ENCODE measurements around the gene TRMT1.

The TRMT1 gene

DNA sequence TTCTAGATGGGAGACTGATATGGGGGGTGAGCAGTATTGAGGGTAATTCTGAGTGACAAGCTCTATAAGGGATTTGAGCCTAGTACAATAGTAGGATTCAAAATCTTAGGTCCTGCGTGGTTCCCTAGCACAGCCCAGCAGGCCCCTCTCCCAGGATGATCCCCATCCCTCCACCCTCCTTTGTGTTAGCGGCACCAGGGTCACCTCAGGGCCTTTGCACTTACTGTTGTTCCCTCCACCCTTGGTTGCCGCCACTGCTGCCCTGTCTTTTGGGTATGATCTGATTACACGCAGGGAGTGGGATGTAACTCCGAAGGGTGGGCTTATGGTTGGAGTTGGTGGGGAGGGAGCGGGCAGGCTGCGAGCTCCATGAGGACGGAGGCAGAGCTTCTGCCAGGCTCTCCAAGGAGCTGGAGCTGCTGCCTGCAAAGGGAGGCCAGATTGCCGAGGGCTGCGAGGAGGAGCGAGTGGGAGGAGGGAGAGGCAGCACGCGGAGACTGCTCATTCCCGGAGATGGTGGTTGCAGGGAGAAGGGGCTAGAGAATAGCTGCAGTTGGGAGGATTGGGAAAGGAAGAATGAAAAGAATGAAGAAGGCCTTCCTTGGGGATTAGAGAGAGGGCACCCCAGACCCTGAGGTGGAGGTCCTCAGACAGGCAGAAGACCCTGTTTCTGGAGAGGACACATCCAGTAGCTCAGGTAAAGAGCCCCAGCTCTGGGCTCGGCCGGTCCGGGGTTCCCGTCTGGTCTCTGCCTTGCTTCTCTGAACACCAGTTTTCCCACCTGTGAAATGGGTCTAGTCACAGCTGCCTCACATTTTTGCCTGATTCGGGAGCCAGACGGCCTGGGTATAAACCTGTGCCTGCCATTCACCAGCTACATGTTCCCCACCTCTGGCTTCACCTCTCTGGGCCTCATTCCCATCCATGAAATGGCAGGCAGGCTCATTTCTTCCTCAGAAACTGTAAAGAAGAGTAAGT is 6.7 kb upstream of the TRMT1 start:
- no peak for DNase-seq

DNA sequence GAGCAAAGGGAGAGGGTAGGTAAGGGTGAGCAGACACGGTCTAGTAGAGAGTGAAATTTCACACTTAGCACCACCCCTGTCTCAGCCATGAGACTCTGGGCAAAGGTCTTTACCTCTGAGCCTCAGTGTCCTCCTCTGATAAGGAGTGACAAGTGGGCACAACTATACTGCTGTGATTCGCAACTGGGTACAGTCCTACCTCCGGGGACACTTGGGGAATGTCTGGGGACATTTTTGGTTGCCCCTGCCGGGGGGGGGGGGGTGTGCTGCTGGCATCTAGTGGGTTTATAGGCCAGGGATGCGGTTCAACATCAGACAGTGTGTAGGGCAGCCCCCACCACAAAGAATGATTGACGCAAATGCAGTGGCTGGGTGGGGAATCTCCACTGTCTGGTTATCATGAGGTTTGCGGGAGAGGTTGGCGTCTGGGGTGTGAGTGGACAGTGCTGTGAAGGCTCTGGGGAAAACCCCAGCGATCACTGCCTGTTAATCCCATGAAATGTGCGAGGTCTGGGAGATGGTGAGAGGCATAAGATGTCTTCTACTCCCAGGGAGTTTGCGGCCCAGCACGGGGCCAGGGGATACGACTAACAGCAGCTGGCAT is 5.8 kb upstream of the TRMT1 start:
- DNase-seq = no peak

DNA sequence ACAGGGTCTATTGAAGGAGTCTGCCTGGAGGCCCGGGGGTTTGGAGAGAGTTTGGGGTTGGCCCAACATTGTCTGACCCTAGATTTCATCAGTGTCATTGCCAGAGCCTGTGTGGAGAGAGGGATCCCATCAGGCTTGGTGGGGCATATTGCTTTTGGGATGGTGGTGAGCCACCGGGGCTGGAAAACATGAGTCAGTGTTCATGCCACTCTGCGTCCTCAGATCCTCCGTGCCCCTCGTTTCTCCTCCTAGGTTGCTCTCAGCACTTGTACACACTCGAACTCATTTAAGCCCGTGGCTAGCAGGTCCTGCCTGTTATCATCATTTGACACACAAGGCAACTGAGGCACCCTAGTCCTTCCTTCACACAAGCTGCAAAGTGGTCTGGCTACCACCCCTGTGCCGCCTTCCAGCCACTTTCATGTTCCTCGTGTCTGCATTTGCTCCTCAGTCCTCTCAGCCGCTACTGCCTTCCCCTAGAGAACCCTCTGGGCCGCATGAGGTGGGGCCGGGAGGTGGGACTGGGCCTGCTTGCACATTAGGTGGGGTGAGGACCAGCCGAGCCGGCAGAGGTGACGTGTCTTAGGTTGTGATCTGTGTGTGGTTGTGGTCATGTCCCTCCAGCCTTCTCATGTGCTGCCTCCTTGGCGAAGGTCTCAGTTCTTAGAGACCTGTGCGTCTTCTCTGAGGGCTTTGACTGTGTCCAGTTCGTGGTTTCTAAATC is 5.2 kb upstream of the TRMT1 start:
- DNase-seq = no peak

DNA sequence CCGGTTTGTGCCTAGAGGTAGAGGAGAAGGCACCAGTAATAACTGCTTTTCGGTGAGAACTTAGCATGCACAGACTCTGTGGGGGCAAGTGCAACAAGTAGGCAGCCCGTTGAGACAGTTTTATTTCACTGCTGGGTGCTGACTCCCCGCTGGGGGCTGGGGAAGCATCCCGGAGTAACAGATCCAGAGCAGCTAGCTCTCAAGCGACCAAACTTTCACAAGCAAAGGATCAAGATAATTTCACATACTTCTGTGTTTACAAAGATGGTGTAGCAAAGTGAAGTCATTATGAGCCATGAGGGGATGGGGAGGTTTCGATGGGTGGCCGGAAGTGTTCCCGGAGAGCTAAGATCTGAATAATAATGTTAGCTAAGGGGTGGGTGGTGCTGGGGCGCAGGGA is 4.3 kb upstream of the TRMT1 start:
- no peak for DNase-seq

DNA sequence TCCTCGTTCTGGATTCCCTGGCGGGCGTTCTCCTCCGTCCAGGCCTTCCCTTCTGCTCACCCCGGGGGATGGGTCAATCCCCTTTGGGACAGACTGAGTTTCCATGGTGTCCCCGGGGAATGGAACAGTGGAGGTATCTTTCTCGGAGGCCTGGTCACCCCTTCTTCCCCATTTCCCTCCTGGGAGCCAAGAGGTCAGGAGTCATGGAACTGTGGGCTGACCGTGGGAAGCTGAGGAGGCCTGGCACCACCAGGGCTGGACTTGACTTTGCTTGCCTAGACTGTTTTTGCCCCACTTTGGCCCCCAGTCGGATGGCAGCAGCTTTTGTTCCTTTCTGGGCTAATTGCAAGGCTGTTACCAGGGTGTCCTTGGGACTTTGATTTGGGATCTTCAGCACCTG is 3.5 kb upstream of the TRMT1 start:
- DNase-seq = no peak

DNA sequence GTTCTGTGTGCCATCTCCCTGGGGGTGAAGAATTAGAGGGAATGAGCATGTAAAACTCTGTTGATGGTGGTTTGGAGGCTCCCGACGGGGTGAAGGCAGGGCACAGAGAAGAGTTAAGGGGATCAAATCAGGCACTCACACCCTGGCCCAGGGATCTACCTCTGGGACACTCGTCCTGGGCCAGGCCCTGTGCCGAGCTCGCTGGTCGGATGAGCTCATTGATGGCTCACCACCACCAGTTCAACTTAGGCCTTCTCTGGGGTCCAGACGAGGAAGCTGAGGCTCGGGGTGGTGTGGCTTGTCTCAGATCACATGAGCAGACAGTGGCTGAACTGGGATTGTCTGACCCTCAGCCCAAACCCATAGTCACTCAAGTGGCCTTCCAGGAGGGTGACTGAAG is 3.1 kb upstream of the TRMT1 start:
- DNase-seq = no peak

DNA sequence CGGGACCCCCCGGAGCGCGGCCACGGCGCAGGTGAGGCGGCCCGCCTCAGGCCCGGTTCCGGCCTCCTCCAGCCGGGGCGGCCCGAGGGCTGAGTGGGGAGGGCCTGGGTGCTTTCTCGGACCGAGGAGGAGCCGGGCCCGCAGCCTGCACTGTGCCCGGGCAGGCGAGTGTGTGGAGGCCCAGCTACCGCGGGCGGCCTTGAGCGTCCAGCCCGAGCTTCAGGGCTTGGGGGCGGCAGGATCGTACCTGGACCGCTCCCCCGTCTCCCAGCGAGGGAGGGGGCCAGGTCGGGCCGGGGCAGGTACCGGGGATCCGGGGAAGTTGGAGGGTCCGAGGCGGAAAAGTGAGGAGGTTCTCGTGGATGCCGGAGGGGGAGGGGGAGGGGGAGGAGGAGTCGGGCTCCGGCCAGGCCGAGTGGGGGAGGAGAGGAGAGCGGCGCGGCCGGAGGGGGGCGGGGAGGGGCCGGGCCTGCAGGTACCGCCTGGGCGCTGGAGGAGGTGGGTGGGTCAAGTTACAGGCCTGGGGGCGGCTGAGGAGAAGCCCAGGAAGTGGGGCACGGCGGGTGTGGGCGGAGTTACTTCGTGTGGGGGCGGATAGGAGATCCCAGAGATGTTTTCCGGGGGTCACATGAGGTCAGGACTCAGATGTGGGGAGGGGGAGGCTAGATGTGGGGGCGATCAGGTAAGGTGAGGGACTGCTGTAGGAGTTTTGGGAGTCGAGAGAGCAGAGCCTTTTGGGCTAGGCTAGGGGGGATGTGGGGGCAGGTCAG is 2.1 kb upstream of the TRMT1 start:
- DNase-seq = no peak

DNA sequence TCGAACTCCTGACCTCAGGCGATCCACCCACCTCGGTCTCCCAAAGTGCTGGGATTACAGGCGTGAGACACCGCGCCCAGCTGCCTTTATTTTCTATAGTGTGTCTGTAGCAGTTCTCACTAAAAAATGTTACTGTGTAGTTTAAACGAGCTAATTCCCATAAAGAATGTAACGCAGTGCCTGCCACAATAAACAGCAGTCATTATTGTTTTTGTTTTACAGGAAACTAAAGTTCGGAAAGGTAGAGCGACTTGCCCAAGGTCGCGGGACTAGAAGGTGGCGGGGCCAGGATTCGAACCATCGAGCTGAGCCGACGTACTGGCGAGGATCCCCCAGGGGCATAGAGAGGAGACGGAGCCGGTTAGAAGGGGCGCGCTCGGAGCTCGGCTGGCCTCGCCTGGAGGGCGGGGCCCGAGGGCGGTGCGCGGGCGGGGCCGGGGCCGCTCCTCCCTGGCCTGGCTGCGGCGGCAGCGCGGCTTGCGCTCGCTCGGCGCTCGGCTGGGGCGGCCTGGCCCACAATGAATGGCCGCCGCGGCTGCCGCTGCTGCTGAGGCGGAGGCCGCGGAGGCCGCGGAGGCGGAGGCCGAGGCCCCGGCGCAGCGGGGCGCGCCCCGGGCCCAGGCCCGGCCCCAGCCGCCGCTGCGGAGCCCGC is 1.4 kb upstream of the TRMT1 start, which contains the start of gene NACC1:
Gene NACC1, plus strand, starts transcription at position 493 of the 652 bp plus-strand sequence. CDS start 16,944 bp downstream, outside the sequence.
- peak; percentile 83 for DNase-seq

DNA sequence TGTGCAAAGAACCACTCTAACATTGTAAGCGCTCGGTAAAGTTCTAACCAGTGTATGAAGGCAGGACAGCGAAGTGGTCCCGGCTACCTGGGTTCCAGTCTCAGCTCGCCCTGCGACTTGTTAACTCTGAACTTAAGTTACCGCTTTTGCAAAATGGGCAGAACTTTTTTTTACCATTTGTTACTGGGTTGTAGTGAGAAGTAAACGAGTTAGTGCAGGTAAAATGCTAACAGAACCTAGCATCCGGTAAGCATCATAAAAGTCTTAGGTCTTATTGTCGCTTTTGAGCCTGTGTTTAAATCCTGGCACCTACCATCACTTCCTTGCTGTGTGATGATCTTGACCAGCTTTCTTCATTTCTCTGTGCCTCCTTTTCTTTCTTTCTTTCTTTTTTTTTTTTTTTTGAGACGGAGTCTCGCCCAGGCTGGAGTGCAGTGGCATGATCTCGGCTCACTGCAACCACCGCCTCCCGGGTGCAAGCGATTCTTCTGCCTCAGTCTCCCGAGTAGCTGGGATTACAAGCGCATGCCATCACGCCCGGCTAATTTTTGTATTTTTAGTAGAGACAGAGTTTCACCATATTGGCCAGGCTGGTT is 734 bp upstream of the TRMT1 start:
- no peak for DNase-seq

DNA sequence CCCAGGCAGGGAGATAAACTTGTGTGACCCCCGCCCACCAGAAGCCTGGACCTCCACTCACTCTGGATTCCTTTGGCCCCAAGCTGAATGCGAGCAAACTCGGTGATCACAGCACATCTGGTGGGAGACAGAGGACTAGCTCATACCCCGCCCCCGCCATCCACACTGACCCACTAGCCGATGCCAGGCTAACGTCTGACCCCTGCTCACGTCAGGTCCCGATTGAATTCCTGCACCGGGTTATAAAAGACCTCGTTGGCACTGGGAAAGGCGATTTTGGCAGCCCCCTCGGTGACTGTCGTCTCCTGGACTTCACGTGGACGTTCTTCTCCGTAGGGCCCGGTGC is 631 bp downstream of the TRMT1 start:
- no peak for DNase-seq

DNA sequence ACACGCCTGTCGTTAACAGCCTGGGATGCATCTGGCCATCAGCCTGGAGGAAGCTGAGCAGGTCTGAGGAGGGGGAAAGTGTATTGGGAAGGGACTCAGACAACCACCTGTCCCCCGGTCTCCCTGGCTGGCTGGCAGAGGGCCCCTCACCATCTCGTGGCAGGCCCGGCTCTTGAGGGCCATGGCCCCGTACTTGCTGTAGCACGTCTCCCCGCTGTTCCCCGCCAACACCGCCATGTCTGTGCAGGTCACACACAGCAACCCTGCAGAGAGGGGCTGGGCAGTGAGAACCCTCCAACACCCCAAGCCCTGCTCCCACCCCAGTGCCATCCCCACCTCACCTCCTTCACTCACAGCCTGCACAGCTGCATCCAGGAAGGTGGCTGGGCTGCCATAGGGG is 4.0 kb downstream of the TRMT1 start:
- DNase-seq = no peak

DNA sequence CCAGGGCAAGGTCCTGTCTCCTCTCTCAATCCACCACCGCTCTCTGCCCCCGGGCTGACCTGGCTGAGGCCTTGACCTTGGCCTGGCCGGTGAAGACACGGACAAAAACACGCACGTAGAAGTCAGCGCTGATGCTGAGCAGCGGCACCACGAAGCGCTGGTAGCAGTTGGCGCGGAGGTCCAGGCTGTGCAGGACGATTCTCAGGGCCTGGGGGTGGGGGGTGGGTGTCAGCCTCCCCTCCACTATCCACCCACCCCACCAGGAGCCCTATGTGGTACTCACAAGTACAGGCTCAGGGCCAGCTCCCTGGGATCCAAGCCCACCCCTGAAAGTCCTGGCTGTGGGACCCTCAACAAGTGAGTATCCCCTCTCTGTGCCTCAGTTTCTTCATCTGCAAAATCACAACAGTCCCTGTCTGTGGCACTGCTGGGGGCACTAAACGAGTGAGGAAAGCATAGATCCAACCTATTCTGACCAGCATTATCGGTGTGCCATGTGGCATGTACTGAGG is 6.4 kb downstream of the TRMT1 start:
- DNase-seq = no peak

DNA sequence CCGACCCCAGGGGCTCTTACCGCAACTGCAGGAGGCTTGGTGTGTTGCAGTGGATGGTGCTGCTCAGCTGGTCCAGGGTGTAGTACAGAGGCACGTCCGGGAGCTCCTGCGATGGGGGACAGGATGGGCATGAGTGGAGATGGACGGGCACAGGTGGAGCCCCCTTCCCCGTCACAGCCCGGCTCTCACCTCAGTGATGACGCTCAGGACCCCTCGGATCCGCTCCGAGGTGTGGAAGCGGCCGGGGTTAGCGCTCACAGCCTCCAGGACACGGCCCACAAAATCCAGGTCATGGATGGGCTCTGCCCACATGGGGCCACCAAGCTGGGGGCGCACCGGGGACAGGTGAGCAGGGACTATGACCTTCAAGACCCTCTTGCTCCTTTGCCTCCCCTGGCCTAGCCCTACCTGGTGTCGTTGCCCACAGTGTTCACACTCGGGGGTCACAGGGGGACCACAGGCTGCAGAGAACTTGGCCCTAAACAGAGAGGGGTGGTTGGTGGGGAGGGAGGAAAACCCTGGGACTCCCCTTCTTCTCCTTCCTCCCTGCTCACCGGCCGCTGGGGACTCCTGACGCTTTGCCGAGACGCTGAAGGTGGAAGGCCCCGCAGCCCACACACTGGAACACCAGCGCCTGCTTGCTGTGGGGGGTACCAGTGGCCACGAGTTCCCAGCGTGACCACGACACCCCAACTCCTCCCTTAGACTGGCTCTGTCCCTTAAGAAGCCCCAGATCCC is 7.0 kb downstream of the TRMT1 start:
- no peak for DNase-seq

DNA sequence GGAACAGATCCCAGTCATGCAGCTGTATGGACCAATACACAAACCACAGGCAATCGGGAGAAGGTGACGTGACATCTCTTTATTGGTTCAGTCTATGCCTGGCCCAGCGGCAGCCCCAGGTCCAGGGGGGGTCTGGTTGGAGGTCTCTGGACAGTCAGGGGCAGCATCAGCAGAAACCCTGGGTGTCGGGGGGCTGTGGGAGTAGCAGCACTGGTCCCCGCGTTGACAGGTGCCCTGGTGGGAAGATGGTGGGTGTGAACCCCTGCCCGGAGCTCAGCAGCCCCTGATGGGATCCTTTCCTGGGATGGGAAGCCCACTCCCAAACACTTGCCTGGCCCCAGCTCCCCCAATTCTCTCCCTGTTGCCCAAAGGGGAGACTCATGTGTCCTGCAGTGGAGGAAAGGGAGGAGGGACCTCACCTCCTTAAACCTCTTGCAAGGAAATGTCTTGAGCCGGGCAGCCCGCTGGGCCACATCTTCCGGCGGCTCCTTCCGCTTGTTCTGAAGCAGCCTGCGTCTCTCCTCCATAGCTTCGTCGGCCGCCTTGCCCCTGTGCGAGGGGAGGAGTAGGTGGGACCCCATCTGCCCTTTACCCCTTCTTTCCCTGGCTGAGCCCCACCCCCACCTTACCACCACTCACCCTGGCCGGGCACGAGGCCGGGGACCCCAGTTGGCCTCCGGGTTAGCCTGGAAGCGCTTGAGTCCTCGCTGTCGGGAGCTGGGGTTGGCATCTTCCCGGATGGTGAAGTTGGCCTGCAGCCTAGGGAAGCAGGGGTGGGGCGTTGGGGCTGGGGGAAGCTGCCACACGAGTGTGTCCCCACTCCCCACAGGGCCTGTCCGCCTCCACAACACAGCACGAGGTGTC is 11.5 kb downstream of the TRMT1 start:
- DNase-seq = no peak

DNA sequence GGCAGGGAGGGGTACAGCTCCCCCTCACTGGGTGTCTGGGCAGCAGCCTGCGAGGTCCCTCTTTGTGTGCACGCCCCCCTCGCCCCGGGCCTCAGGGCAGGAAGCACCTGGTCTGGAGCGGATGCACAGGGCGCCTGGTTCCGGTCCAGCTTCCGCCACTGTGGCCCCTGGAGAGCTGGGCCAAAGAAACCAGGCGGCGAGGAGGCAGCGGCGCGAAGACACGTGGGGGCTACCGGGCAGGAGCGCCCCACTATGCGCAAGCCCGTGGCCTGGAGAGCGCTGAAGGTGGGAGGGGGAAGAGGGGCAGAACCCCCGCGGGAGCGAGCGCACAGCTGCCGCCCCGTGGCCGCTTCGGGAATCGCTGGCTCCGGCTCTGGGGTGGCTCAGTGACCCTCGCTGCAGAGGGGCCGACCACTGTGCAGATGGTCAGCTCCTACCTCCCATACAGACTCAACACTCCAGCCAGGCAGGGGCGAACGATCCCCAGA is 12.1 kb downstream of the TRMT1 start:
- peak; percentile 12 for DNase-seq

DNA sequence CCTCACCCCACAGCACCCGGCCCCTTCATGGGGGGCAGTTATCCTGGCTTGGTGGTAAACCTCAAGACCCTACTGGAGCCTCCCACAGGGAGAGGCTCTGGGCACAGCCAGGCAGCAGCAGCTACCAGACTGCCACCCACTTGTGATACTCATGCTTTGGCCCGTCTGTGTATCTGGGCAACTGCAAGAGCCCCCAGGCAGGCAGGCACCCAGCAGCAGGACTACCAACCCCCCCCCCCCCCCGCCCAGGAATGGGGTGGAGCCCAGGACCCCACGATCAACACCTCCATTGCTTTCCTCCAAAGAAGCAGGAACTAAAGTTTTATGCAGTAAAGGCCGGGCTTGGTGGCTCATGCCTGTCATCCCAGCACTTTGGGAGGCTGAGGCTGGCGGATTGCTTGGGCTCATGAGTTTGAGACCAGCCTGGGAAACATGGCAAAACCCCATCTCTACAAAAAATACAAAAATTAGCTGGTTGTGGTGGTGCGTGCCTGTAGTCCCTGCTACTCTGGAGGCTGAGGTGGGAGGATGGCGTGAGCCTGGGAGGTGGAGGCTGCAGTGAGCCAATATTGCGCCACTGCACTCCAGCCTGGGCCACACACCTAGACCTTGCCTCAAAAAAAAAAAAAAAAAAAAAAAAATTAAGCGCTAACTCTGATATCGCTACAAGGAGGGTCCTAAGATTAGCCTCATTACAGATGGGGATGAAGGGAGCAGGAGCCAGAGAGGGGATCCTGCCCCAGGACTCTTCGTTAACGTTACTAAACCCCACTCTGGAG is 12.8 kb downstream of the TRMT1 start:
- DNase-seq = no peak

DNA sequence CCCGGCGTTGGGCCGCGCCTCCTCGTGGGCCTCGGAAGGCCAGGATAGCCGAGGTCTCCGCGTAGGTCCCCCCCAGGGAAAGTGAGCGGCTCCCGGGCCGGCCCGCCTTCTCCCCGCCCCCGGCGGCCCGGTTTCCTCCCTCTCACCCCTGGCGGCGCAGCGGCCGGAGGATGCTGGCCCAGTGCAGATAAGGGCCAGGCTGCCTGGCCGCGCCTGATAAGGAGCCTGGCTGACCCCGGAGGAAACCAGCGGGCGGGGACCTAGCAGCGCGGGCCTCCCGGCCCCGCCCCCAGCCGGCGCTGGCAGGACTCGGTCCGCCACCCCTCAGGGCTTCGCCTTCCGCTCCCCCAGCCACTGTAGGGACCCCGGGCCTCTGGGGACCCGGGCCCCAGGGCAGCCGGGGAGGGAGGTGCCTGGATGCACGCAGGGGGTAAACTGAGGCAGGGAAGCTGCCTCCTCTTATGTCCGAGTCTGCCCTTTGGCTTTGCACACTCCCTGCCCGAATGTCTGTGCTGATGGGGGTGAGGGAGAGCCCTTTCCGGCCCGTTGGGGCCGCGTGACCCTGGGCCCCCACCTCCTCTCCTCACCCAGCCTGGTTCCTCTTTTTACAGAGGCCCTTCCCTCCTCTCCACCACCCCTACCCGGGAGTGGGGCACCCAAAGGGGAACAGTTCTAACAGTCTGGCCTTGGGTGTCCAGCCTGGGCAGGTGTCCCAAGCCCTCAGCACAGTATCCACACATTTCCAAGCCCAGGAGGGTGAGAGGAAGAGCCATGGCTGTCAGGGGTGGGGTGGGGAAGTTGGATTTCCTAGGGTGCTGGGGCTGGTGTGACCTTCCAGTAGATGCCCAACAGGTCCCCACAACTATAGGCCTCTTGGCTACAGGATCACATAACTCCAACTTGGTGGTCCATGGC is 13.6 kb downstream of the TRMT1 start, which contains the start of gene LYL1:
Gene LYL1, minus strand, starts transcription at position 193 of the 915 bp plus-strand sequence. CDS start 1,687 bp downstream, outside the sequence.
- DNase-seq = no peak

DNA sequence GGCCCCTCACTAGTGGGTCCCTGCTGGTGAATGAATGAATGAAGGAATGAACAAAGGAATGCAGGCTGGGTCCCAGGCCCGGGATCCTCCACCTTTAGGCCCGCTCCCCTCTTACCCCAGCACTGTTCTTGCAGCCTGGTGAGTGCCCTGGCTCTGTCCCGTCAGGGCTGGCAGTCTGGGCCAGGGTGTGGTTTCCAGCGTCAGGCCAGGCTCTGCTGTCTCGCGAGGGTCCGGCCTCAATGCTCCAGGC is 14.2 kb downstream of the TRMT1 start:
- no peak for DNase-seq
